Loucy (cell line): ENCODE measurements around the gene NRF1.

Source experiments
- H2AFZ ChIP-seq: fragments of 200-600 bp; sonication (generic); 2 replicates; pipeline ENCODE4 v1.6.0; 2016; ENCODE audit warnings: antibody characterized with exemption, mild to moderate bottlenecking, low read length, moderate library complexity
- H3F3A ChIP-seq: fragments of 200-600 bp; 2 replicates; pipeline ENCODE4 v1.6.0; 2016; ENCODE audit warnings: antibody characterized with exemption, low read depth, mild to moderate bottlenecking
- H3K27me3 ChIP-seq: fragments of 200-600 bp; sonication (generic); 2 replicates; pipeline ENCODE4 v1.6.1; 2014; ENCODE audit warnings: low read length, mild to moderate bottlenecking; ENCODE audit not compliant: insufficient read depth, poor library complexity, severe bottlenecking
- H3K36me3 ChIP-seq: fragments of 200-600 bp; sonication (generic); 2 replicates; pipeline ENCODE4 v1.6.1; 2016; ENCODE audit warnings: low read length; ENCODE audit not compliant: insufficient read depth
- H3K4me1 ChIP-seq: fragments of 200-600 bp; sonication (generic); 2 replicates; pipeline ENCODE4 v1.5.1; 2014; ENCODE audit warnings: low read length, mild to moderate bottlenecking; ENCODE audit not compliant: insufficient read depth, poor library complexity, severe bottlenecking
- H3K4me2 ChIP-seq: fragments of 200-600 bp; sonication (generic); 2 replicates; pipeline ENCODE4 v1.6.0; 2014; ENCODE audit warnings: antibody characterized with exemption, low read length, low read depth, mild to moderate bottlenecking; ENCODE audit not compliant: poor library complexity, severe bottlenecking
- H3K4me3 ChIP-seq: fragments of 200-600 bp; sonication (generic); 2 replicates; pipeline ENCODE4 v1.5.1; 2014; ENCODE audit warnings: low read length, mild to moderate bottlenecking, mixed read lengths; ENCODE audit not compliant: poor library complexity, severe bottlenecking
- H3K79me2 ChIP-seq: fragments of 200-600 bp; sonication (generic); 2 replicates; pipeline ENCODE4 v1.6.1; 2014; ENCODE audit warnings: low read length; ENCODE audit not compliant: insufficient read depth
- H3K9ac ChIP-seq: fragments of 200-600 bp; sonication (generic); 2 replicates; pipeline ENCODE4 v1.6.0; 2014; ENCODE audit warnings: mild to moderate bottlenecking, low read depth, low read length, moderate library complexity; ENCODE audit not compliant: poor library complexity, severe bottlenecking
- H3K9me2 ChIP-seq: fragments of 200-600 bp; sonication (generic); replicated peaks from 2 replicates; pipeline ENCODE4 v1.6.1; 2016; ENCODE audit warnings: low read depth, low read length, mixed read lengths
- H3K9me3 ChIP-seq: fragments of 200-600 bp; sonication (generic); 2 replicates; pipeline ENCODE4 v1.6.1; 2014; ENCODE audit warnings: mild to moderate bottlenecking, antibody characterized with exemption, low read length, low read depth; ENCODE audit not compliant: insufficient read depth
- H4K20me1 ChIP-seq: fragments of 200-600 bp; sonication (generic); 2 replicates; pipeline ENCODE4 v1.6.0; 2014; ENCODE audit warnings: antibody characterized with exemption, low read length, mild to moderate bottlenecking; ENCODE audit not compliant: insufficient read depth, poor library complexity, severe bottlenecking
- EZH2phosphoT487 ChIP-seq: fragments of 200-600 bp; IDR thresholded peaks from 2 replicates; pipeline ENCODE4 v1.6.1; 2018; ENCODE audit warnings: antibody characterized with exemption, mild to moderate bottlenecking, moderate library complexity, borderline replicate concordance
- TF ChIP-seq, protein P1 (sequence below): fragments of 200-600 bp; sonication (generic); conservative IDR thresholded peaks from 2 replicates; pipeline ENCODE4 v1.5.1; 2014; ENCODE audit warnings: mild to moderate bottlenecking, antibody characterized with exemption, low read length

Gene NRF1

GRCh38 chr7:129665013-129665401 is 53.5 kb downstream of the NRF1 start:
- Histone ChIP-seq H3K4me1 (no peaks in the 10 kb centered on the region), H3K9me3 (peaks cover 13% of the 10 kb centered on the region; the same call in 1 of the 2 replicates), H3K9ac (no peak overlapping the region), H3F3A (no peaks in the 10 kb centered on the region), H3K4me3 (no peak overlapping the region), H3K79me2 (no peaks in the 10 kb centered on the region), H3K27me3 (no peaks in the 10 kb centered on the region), H2AFZ (no peak overlapping the region), H3K4me2 (no peak overlapping the region), H4K20me1 (no peaks in the 10 kb centered on the region), H3K9me2 (no peaks in the 10 kb centered on the region), H3K36me3 (peaks cover 24% of the 10 kb centered on the region)
- TF ChIP-seq, protein P1, sequence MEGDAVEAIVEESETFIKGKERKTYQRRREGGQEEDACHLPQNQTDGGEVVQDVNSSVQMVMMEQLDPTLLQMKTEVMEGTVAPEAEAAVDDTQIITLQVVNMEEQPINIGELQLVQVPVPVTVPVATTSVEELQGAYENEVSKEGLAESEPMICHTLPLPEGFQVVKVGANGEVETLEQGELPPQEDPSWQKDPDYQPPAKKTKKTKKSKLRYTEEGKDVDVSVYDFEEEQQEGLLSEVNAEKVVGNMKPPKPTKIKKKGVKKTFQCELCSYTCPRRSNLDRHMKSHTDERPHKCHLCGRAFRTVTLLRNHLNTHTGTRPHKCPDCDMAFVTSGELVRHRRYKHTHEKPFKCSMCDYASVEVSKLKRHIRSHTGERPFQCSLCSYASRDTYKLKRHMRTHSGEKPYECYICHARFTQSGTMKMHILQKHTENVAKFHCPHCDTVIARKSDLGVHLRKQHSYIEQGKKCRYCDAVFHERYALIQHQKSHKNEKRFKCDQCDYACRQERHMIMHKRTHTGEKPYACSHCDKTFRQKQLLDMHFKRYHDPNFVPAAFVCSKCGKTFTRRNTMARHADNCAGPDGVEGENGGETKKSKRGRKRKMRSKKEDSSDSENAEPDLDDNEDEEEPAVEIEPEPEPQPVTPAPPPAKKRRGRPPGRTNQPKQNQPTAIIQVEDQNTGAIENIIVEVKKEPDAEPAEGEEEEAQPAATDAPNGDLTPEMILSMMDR, result no peak

- Histone ChIP-seq H3K4me2 (no peak overlapping the region), H3K9me3 (peaks cover under 1% of the 10 kb centered on the region; the same call in 1 of the 2 replicates), H3F3A (no peaks in the 10 kb centered on the region), H3K4me1 (no peaks in the 10 kb centered on the region), H3K9me2 (no peaks in the 10 kb centered on the region), H3K4me3 (no peak overlapping the region), H3K79me2 (no peaks in the 10 kb centered on the region), H3K36me3 (peaks cover 18% of the 10 kb centered on the region; the same call in 1 of the 2 replicates), H3K27me3 (no peaks in the 10 kb centered on the region), H2AFZ (no peak overlapping the region), H3K9ac (no peak overlapping the region), H4K20me1 (no peaks in the 10 kb centered on the region)
- TF ChIP-seq EZH2phosphoT487, result no peak
- TF ChIP-seq, protein P1, result no peak
These were observed 55.6 kb downstream of the NRF1 start for GRCh38 chr7:129667116-129667515.

DNA sequence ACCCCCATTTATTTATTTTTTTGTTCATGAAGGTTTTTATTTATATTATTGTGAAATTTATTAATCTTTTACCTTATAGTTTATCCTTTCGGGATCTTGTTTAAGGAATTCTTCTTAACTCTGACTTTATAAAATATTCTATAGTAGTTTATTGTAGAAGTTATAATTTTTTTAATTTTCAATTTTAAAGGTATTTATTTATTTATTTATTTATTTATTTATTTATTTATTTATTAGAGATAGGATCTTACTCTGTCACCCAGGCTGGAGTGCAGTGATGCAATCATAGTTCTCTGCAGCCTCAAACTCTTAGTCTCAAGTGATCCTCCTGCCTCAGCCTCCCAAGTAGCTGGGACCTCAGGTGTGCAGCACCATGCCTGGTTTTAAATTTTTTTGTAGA is 56.0 kb downstream of the NRF1 start:
- no peak for TF ChIP-seq EZH2phosphoT487
- TF ChIP-seq, protein P1, result no peak
- Histone ChIP-seq H3K9me2 (no peaks in the 10 kb centered on the region), H3K4me1 (no peaks in the 10 kb centered on the region), H2AFZ (no peak overlapping the region), H3K79me2 (no peaks in the 10 kb centered on the region), H3K9me3 (no peaks in the 10 kb centered on the region), H3K27me3 (no peaks in the 10 kb centered on the region), H3K9ac (no peak overlapping the region), H3F3A (no peaks in the 10 kb centered on the region), H3K36me3 (peaks cover 18% of the 10 kb centered on the region; the same call in 1 of the 2 replicates), H3K4me2 (no peak overlapping the region), H4K20me1 (no peaks in the 10 kb centered on the region), H3K4me3 (no peak overlapping the region)
